ENCODE measurements around the gene ZNF512B. TPM values are rescaled to one million over a fixed set of nuclear protein-coding genes. Genes with fewer than 3 reads are reported as not detected.

ZNF512B gene
- total and polyA plus RNA-seq, 2 donors (not counting 1 experiment from before 2014, with no cell fraction given): 8.8 to 10.5 TPM

DNA sequence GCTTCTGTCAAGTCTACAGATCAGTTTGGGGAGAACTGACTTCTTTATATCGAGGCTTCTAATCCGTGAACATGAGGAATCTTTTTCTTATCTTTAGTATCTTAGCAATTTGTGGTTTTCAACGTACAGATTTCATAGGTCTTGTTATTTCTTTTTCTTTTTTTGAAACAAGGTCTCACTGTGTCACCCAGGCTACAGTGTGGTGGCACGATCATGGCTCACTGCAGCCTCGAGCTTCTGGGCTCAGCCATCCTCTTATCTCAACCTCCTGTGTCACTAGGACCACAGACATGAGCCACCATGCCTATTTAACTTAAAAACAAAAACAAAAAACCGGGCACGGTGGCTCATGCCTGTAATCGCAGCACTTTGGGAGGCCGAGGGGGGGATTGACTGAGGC lies 45.5 kb downstream of the ZNF512B start:
- Mint-ChIP-seq H3K4me3 (no peak overlapping the region), H3K9me3 (ENCODE audit: insufficient read depth) (no peaks in the 10 kb centered on the region), H3K27me3 (no peaks in the 10 kb centered on the region), H3K4me1 (peaks cover under 1% of the 10 kb centered on the region), H3K27ac (no peak overlapping the region)
- no peak for ATAC-seq (ENCODE audit: low read depth)
- Histone ChIP-seq H3K9ac (ENCODE audit: low read length) (no peak overlapping the region), H4K20me1 (ENCODE audit: control insufficient read depth, insufficient read depth, low read length, poor library complexity, severe bottlenecking) (peaks cover 79% of the 10 kb centered on the region), H3K9me3 (ENCODE audit: control extremely low read depth in 1 of 3, control insufficient read depth in 2 of 3, insufficient read depth in 1 of 3, low read length in 2 of 3) (no peaks in the 10 kb centered on the region), H3K79me2 (ENCODE audit: control insufficient read depth, insufficient read depth, low read length) (peaks cover 91% of the 10 kb centered on the region), H3K4me2 (replicated peaks; ENCODE audit: low read depth, low read length, poor library complexity, severe bottlenecking) (no peak overlapping the region), H2AFZ (ENCODE audit: insufficient read depth, low read depth, low read length, poor library complexity, severe bottlenecking) (no peak overlapping the region), H3K27me3 (replicated peaks in 1 of 4; ENCODE audit: control extremely low read depth in 1 of 4, control insufficient read depth in 3 of 4, insufficient read depth in 4 of 4, low read length in 3 of 4) (no peaks in the 10 kb centered on the region), H3K4me1 (ENCODE audit: control insufficient read depth in 2 of 2, insufficient read depth in 2 of 2, low read length in 2 of 2) (peaks cover 0 to under 1% of the 10 kb centered on the region in 2 donors), H3K4me3 (ENCODE audit: control extremely low read depth in 1 of 5, extremely low read depth in 1 of 5, insufficient read depth in 1 of 5, low read depth in 2 of 5, low read length in 4 of 5) (no peak overlapping the region), H3K27ac (ENCODE audit: low read length in 2 of 2) (no peak overlapping the region), H3K36me3 (replicated peaks in 1 of 2; ENCODE audit: control extremely low read depth in 1 of 2, control insufficient read depth in 1 of 2, extremely low read depth in 1 of 2, insufficient read depth in 2 of 2, low read length in 1 of 2) (peaks cover 0 to 21% of the 10 kb centered on the region in 2 experiments)
- CTCF ChIA-PET: no interaction called here
- POLR2A ChIA-PET: no interaction called here
- TF ChIP-seq EZH2 (IDR thresholded peaks at IDR 0.05; ENCODE audit: borderline replicate concordance, insufficient read depth, low read depth, low read length, poor library complexity, severe bottlenecking): no peak
- TF ChIP-seq, protein P1, sequence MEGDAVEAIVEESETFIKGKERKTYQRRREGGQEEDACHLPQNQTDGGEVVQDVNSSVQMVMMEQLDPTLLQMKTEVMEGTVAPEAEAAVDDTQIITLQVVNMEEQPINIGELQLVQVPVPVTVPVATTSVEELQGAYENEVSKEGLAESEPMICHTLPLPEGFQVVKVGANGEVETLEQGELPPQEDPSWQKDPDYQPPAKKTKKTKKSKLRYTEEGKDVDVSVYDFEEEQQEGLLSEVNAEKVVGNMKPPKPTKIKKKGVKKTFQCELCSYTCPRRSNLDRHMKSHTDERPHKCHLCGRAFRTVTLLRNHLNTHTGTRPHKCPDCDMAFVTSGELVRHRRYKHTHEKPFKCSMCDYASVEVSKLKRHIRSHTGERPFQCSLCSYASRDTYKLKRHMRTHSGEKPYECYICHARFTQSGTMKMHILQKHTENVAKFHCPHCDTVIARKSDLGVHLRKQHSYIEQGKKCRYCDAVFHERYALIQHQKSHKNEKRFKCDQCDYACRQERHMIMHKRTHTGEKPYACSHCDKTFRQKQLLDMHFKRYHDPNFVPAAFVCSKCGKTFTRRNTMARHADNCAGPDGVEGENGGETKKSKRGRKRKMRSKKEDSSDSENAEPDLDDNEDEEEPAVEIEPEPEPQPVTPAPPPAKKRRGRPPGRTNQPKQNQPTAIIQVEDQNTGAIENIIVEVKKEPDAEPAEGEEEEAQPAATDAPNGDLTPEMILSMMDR (IDR thresholded peaks at IDR 0.05): no peak
- WGBS (ENCODE audit: insufficient coverage): 70% methylated on average over 5 of the region's 9 CpGs
- intact Hi-C loops (cut with micrococcal nuclease): no loop called here
- DNase-seq: no peak

DNA sequence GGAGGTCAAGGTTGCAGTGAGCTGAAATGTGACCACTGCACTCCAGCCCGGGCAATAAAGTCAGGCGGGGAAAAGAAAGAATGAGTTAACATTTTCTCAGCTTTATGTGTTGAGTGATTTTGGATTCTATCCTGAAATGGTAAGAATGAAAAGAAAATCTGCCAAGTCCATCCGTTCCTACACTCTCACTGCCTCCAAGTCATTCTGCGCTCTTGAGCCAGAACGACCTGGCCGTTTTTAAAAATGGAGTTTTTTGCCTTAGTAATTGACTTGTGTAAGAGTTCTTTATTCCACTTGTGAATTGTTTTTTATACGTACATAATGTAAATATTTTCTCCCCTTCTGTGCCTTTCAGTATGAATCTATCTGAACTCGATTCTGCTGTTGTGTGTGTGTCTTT lies 46.1 kb downstream of the ZNF512B start:
- H3K4me3 ChIP-seq (ENCODE audit: control extremely low read depth in 1 of 5, extremely low read depth in 1 of 5, insufficient read depth in 1 of 5, low read depth in 2 of 5, low read length in 4 of 5): no peak overlapping the region
- Mint-ChIP-seq H3K27me3 (no peaks in the 10 kb centered on the region), H3K9me3 (ENCODE audit: insufficient read depth) (no peaks in the 10 kb centered on the region), H3K27ac (no peak overlapping the region), H3K4me1 (peaks cover 5% of the 10 kb centered on the region), H3K4me3 (no peak overlapping the region)
- WGBS (ENCODE audit: insufficient coverage): no CpG with 5 or more reads among the region's 8 CpGs
- ChIA-PET POLR2A (interaction anchor here (0.8 kb wide), 1 partner anchor 57 kb away, joined by 5 read pairs; no protein-coding TSS in a partner anchor), CTCF (no interaction called here)
- H4K20me1 ChIP-seq (ENCODE audit: control insufficient read depth, insufficient read depth, low read length, poor library complexity, severe bottlenecking): peaks cover 74% of the 10 kb centered on the region
- H3K79me2 ChIP-seq (ENCODE audit: control insufficient read depth, insufficient read depth, low read length): peaks cover 91% of the 10 kb centered on the region
- ATAC-seq (ENCODE audit: low read depth): no peak
- intact Hi-C loops (cut with micrococcal nuclease): no loop called here
- peaks cover 0 to 6% of the 10 kb centered on the region in 2 donors for H3K4me1 ChIP-seq (ENCODE audit: control insufficient read depth in 2 of 2, insufficient read depth in 2 of 2, low read length in 2 of 2)
- no peaks in the 10 kb centered on the region for H3K9me3 ChIP-seq (ENCODE audit: control extremely low read depth in 1 of 3, control insufficient read depth in 2 of 3, insufficient read depth in 1 of 3, low read length in 2 of 3)
- no peak overlapping the region for H3K4me2 ChIP-seq (replicated peaks; ENCODE audit: low read depth, low read length, poor library complexity, severe bottlenecking)
- no peak overlapping the region for H3K9ac ChIP-seq (ENCODE audit: low read length)
- no peak for DNase-seq
- H2AFZ ChIP-seq (ENCODE audit: insufficient read depth, low read depth, low read length, poor library complexity, severe bottlenecking): no peak overlapping the region
- TF ChIP-seq, protein P1 (IDR thresholded peaks at IDR 0.05): no peak
- no peak for TF ChIP-seq EZH2 (IDR thresholded peaks at IDR 0.05; ENCODE audit: borderline replicate concordance, insufficient read depth, low read depth, low read length, poor library complexity, severe bottlenecking)
- no peaks in the 10 kb centered on the region for H3K27me3 ChIP-seq (replicated peaks in 1 of 4; ENCODE audit: control extremely low read depth in 1 of 4, control insufficient read depth in 3 of 4, insufficient read depth in 4 of 4, low read length in 3 of 4)
- H3K27ac ChIP-seq (ENCODE audit: low read length in 2 of 2): no peak overlapping the region
- peaks cover 1 to 18% of the 10 kb centered on the region in 2 experiments for H3K36me3 ChIP-seq (replicated peaks in 1 of 2; ENCODE audit: control extremely low read depth in 1 of 2, control insufficient read depth in 1 of 2, extremely low read depth in 1 of 2, insufficient read depth in 2 of 2, low read length in 1 of 2)

All from B cell (primary cell).